Epithelial cell of proximal tubule (primary cell): Measurements from ENCODE around the gene AIG1. TPM values are rescaled to one million over a fixed set of nuclear protein-coding genes. Genes with fewer than 3 reads are reported as not detected.

Experiments
- DNase-seq: peaks from one replicate; pipeline ENCODE4 v3.0.0-alpha.2; 2011; ENCODE audit warnings: low read depth
- H3K4me3 ChIP-seq: 2 replicates; pipeline ENCODE4 v1.5.1; 2011; ENCODE audit warnings: low read depth, mild to moderate bottlenecking, low read length
- total RNA-seq: library from RNA; depleted of rRNA; stranded (reverse); fragments of >200 nt; gene quantifications from 2 replicates; pipeline ENCODE4 v1.2.3, GENCODE V29; 2015
- TF ChIP-seq, protein P1 (sequence below): conservative IDR thresholded peaks from 2 replicates; pipeline ENCODE4 v1.5.1; 2012; ENCODE audit warnings: low read depth, mild to moderate bottlenecking, low read length

AIG1 gene
- total RNA-seq, 1 donor from 2014 or later: 40.8 TPM

DNA sequence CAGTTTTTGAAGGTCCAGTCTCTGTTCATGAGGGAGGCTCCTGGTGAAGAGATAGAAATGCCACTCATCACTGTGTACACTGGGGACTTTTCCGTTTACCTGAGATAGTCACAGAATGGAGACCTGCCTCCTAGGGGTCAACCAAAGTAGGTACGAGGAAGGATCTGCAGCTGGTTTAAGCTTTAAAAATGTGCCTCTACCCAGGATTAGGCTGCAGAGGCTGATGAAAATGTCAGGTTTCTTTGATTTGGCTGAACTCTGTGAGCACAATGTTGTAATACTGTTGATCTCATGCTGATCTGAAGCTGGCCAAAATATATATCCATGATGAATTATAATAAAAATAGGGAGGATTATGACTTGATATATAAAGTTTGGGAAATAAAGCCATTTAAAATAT, 207.1 kb downstream of the AIG1 start:
- no peak overlapping the region for H3K4me3 ChIP-seq
- no peak for DNase-seq
- TF ChIP-seq, protein P1, sequence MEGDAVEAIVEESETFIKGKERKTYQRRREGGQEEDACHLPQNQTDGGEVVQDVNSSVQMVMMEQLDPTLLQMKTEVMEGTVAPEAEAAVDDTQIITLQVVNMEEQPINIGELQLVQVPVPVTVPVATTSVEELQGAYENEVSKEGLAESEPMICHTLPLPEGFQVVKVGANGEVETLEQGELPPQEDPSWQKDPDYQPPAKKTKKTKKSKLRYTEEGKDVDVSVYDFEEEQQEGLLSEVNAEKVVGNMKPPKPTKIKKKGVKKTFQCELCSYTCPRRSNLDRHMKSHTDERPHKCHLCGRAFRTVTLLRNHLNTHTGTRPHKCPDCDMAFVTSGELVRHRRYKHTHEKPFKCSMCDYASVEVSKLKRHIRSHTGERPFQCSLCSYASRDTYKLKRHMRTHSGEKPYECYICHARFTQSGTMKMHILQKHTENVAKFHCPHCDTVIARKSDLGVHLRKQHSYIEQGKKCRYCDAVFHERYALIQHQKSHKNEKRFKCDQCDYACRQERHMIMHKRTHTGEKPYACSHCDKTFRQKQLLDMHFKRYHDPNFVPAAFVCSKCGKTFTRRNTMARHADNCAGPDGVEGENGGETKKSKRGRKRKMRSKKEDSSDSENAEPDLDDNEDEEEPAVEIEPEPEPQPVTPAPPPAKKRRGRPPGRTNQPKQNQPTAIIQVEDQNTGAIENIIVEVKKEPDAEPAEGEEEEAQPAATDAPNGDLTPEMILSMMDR: no peak

DNA sequence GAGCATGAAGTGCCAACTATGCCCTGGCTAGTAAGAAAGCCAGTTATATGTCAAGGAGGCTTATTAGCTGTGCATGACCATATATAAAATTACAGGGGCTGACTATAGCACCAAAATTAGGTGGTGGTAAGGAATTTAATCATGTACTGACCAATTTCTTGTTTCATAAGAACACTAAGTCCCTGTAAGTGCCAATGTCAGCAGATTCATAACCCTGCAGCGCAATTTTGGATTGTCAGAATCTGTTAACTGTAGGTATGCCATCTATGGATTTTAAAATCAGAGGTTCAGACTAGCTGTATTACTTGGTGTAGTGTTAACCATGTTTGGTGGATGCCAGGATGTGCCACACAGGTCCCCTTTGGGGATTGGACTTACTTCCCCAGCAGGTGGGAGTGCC, 207.8 kb downstream of the AIG1 start:
- TF ChIP-seq, protein P1: no peak
- H3K4me3 ChIP-seq: no peak overlapping the region
- DNase-seq: no peak

DNA sequence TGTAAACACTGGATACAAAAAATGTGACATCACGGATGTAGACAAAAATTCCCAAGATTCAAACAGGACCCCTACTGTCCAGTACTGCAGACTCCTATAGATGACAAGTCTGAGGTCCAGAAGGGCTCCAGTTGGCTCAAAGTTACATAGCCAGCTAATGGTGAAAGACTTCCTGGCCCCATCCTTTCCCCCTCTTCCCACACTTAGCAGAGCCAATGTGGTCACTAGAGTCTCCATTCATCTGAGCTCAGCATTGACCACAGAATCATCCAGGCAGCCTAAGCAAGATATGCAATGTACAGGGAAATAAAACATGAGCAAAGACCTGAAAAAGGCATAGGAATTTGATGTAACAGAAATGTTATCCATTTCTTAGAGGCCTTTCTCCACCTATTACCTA, 209.3 kb downstream of the AIG1 start:
- TF ChIP-seq, protein P1: no peak
- DNase-seq: no peak
- H3K4me3 ChIP-seq: no peak overlapping the region

DNA sequence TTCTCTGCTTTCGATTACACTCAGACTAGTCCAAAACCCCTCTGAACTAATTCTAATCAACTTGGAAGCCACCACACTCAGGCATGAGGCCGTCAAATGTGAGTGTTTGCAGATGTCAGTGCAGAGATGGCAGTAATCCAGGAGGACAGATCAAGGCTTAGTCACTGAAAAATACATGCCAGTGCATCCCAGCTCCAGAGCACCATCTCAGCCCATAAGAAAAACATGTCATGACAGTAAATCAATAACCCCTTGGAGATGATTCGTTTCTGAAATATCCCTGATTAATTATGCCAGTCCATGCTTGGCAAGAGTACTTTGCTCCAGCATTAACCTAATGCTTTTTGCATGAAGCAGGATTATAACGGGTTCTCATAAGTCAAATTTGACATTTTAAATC, 210.3 kb downstream of the AIG1 start:
- TF ChIP-seq, protein P1: no peak
- peak; percentile 35 for DNase-seq
- H3K4me3 ChIP-seq: no peak overlapping the region

DNA sequence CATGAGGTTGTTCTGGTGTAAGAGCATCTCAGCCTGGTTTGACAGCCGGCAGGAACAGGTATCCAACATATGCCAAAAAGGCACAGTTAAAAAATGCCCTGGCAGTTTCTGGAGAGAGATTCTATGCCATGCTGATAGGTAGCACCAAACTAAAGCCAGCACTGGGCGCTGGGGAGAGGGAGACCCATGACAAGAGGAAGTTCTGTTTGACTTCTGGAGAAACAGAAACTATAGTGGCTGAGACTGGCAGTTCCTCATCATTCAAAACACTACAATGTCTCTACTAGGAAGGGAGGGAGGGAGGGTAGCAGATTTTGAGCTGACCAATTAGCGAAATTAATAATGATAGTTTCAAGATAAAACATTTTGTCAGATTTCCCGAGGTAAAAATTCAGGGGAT, 215.7 kb downstream of the AIG1 start:
- no peak for DNase-seq
- H3K4me3 ChIP-seq: no peak overlapping the region
- TF ChIP-seq, protein P1: no peak

DNA sequence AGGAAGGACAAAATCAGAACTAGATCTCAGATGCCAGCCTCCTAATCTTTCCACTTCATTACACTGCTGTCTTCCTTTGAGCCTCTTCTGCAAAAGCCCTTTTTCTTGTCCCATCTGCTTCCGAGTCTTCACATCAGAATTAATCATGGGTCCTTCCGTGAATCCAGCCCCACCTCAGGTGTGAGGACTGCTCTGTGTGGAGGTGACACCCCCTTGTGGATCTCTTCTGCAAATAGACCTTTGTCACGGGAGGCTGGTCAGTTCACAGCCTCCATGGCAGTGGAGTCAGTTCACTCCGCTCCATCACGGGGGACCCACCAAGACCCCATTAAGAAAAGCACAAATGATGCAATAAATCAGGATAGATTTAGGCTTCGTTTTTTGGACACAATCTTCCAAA, 218.7 kb downstream of the AIG1 start:
- H3K4me3 ChIP-seq: no peak overlapping the region
- TF ChIP-seq, protein P1: peak; percentile 42
- DNase-seq: no peak

DNA sequence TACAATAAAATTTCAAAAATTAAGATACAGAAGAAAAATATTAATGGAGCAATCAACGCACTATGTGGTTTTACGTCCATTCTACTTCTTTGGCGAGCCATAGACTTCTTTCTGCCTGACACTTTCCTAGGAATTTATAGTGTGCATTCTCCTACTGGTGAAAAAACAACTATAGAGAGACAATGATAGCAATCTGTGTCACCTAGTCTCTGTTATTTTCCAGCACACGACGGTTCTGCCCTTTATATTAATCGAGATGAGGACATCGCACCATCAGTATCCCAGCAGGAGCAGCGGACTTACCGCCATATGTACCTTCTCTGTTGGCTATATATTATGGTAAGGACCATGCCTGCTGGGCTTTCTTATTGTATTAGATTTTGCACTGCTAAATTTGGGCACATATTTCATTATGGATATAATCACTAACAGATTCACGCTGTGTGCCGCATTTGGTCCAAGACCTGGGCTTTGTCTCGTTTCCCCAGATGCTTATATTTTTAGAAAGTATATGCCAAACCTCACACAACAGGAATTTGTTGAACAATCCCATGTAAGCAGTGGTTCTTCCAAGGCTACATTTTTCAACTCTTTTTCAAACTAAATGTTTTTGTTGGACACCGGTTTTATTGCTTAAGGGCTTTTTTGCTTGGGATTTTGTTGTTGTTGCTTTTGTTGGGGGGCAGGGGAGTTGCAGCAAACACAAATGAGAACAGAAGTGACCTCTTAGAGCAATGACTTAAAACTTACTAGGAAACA, 223.4 kb downstream of the AIG1 start:
- TF ChIP-seq, protein P1: no peak
- DNase-seq: no peak
- H3K4me3 ChIP-seq: no peak overlapping the region
